Astrocyte of the spinal cord (primary cell): Measurements from ENCODE around the gene CYP2R1.

Experiments
- DNase-seq: peaks from one replicate; pipeline ENCODE4 v3.0.0; 2011; ENCODE audit warnings: low read depth, low spot score
- H3K4me3 ChIP-seq: 2 replicates; pipeline ENCODE4 v1.5.1; 2011; ENCODE audit warnings: low read depth, mild to moderate bottlenecking, low read length, moderate library complexity
- in situ Hi-C: cut with HindIII; loops from 2 replicates; pipeline ENCODE4 v1.10.0; 2017; ENCODE audit warnings: low sequenced_read_pairs
- TF ChIP-seq, protein P1 (sequence below): IDR thresholded peaks from 2 replicates; pipeline ENCODE4 v1.5.1; 2012; ENCODE audit warnings: low read depth, mild to moderate bottlenecking, low read length, inconsistent platforms

Gene CYP2R1

DNA sequence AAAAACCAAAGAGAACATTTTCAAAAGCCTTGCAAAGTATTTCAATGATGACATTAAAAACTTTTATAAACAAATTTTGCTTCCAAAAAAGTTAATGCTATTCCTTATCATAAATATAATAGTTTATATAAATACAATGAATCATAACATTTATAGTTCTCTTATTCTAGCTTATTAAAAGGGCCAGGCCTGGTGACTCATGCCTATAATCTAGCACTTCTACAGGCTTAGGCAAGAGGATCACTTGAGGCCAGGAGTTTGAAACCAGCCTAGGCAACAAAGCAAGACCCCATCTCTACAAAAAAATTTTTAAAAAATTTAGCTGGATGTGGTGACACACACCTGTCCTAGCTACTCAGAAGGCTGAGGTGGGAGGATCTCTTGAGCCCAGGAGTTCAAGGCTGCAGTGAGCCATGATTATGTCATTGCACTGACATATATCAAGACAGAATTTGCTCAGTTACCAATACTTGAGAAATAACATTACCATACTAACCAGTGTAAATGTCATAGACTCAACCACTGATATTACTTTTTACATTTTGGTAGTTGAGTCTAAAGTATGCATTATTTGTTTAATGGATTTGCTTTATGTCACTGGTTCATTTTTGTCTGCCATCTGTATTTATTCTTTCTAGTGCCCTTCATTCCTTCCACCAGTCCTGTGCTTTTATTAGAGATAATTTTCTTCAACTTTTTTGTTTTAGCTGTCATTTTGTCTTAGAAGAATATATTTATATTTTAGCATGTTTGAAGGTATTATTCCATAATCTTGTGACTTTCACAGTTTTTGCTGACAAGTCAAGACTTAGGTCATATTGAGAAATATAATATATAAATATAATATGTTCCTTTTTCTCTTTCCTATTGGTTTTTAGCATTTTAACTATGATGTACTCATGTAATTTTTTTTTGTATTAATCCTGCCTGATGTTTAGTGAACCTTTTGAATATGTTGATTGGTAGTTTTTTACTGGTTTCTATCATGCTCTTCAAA, 56.2 kb downstream of the CYP2R1 start:
- no peak overlapping the region for H3K4me3 ChIP-seq
- TF ChIP-seq, protein P1, sequence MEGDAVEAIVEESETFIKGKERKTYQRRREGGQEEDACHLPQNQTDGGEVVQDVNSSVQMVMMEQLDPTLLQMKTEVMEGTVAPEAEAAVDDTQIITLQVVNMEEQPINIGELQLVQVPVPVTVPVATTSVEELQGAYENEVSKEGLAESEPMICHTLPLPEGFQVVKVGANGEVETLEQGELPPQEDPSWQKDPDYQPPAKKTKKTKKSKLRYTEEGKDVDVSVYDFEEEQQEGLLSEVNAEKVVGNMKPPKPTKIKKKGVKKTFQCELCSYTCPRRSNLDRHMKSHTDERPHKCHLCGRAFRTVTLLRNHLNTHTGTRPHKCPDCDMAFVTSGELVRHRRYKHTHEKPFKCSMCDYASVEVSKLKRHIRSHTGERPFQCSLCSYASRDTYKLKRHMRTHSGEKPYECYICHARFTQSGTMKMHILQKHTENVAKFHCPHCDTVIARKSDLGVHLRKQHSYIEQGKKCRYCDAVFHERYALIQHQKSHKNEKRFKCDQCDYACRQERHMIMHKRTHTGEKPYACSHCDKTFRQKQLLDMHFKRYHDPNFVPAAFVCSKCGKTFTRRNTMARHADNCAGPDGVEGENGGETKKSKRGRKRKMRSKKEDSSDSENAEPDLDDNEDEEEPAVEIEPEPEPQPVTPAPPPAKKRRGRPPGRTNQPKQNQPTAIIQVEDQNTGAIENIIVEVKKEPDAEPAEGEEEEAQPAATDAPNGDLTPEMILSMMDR = no peak
- in situ Hi-C loops = no loop called here
- no peak for DNase-seq
